HT-29 (cell line): ENCODE results near the gene CALCB. TPM values are rescaled to one million over a fixed set of nuclear protein-coding genes. Genes with fewer than 3 reads are reported as not detected.
"Not testable (repeated sequence)": the region's sequence is repeated elsewhere in the genome, so short reads cannot be mapped to it uniquely, and the experiment has no call there.

ENCODE experiments used
- DNase-seq: peaks from one replicate; pipeline ENCODE4 v3.0.0-alpha.2; 2015; ENCODE audit warnings: low spot score
- total RNA-seq: library from RNA; depleted of rRNA; stranded (reverse); fragments of >200 nt; shearing (Covaris generic); gene quantifications from 2 replicates; pipeline ENCODE4 v1.2.3, GENCODE V29; 2014; rRNA removed

CALCB gene
- total RNA-seq, result not detected in 2 replicates

- no peak for DNase-seq
Observed at GRCh38 chr11:15073361-15074205, at the start of gene CALCB. Gene CALCB (plus strand): TSS chr11:15073593. CDS start chr11:15074719, 1,126 bp downstream.

DNA sequence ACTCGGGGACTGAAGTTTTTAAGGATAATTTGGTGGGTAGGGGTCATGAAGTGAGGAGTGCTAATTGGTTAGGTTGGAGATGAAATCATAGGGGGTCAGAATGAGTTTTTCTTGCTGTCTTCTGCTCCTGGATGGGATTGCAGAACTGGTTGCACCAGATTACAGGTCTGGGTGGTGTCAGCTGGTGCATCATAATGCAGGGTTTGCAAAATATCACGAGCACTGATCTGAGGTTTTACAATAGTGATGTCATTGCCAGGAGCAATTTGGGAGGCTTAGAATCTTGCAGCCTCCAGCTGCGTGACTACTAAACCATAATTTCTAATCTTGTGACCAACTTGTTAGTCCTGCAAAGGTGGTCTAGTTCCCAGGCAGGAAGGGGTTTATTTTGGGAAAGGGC is 46.4 kb upstream of the CALCB start:
- DNase-seq, result no peak

GRCh38 chr11:15027956-15028355 is 45.4 kb upstream of the CALCB start:
- no peak for DNase-seq

GRCh38 chr11:15028379-15028778 is 45.0 kb upstream of the CALCB start:
- DNase-seq, result no peak

DNA sequence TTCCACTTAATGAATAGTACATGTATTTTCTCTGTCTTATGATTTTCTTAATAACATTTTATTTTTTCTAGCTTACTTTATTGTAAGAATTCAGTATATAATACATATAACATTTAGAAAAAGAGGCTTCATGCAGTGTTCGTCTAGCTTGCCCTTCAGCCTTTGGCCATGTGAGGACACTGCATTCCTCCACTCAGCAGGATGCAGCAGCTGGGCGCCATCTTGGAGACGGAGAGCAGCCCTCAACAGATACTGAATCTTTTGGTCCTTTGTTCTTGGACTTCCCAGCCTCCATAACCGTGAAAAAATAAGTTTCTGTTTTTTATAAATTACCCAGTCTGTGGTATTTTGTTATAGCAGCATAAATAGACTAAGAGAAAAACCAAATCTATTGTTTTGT is 41.4 kb upstream of the CALCB start:
- DNase-seq, result not testable (repeated sequence)

DNA sequence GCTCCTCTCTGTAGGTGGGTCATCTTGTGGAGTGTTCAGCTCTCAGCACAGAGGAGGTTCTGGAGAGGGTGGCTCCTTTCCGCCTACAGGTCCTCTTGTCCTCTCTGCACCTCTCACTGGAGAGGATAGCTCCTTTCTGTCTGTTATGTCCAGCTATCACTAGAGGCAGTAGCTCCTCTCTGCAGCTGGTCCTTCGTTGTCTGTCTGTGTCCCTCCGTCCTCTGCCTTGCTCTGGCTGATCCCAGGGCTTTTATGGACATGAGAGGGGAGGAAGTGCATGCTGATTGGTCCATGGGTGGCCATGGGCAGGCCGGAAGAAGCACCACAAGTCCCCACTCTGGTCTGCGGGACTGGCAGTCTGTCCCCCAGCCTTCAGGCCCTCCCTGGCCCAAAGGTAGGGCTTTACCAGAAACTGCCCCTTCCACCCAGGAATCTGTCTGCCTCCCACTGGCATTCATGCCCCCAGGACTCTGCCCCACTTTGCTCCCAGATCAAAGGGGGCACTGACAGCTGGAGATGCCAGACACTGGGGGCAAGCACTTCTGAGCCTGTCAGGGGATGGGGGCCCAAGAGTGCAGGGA is 38.6 kb upstream of the CALCB start:
- no peak for DNase-seq

DNA sequence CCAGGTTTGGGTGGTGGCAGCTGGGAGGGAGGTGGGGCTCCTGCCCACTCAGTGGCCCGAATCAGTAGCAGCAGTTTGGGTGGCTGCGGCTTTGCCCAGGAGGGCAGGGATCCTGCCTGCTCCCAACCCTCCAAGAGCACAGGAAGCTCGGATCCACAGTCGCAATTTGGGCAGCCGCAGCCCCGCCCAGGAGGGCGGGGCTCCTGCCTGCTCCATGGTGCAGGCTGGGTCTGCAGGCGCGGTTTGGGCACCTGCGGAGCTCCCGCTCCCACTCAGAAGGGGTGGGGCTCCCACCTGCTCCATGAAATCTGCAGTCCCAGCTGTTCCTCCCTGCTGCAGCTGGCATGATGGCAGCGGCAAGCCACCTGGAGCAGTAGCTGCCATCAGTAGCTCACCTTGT is 38.1 kb upstream of the CALCB start:
- no peak for DNase-seq

- DNase-seq, result peak; percentile 45
Observed at GRCh38 chr11:15038963-15039362, 34.4 kb upstream of the CALCB start.

- DNase-seq, result no peak
Observed at GRCh38 chr11:15045209-15045608, 28.2 kb upstream of the CALCB start.

- DNase-seq, result no peak
Observed at GRCh38 chr11:15045891-15046290, 27.5 kb upstream of the CALCB start.

DNA sequence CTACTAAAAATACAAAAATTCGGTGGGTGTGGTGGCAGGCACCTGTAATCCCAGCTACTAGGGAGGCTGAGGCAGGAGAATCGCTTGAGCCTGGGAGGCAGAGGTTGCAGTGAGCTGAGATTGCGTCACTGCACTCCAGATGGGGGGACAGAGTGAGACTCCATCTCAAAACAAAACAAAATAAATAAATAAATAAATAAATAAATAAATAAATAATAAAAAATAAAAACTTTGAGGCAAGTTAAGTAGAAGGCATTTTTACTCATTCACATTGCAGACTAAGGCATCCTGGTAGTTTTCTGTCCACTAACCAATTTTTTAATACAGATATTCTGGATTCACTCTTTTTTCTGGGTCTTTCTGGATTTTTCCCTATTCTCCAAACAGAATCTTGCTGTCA is 26.7 kb upstream of the CALCB start:
- DNase-seq, result not testable (repeated sequence)

DNA sequence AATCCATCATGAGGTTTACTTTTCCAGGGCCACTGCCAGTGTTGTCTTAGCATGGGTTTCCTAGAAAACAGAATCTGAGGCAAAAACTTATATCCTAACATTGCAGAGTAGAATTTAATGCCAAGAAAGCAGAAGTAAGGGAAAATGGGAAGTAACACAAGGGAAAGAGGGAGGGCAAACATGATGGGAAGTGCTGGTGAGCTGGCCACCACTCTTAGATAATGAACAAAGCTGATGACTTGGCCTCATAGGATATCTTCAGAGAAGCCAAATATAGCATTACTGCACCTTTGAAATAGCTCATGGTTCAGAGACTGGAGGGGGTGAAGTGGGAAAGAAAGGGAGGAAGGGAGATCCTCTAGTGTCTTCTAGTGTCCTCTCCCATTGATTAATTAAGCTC is 24.8 kb upstream of the CALCB start:
- no peak for DNase-seq

- no peak for DNase-seq
Observed at GRCh38 chr11:15053191-15053685, 20.2 kb upstream of the CALCB start.

- no peak for DNase-seq
Observed at GRCh38 chr11:15055620-15056356, 17.6 kb upstream of the CALCB start.

- no peak for DNase-seq
Observed at GRCh38 chr11:15057329-15057728, 16.1 kb upstream of the CALCB start.

DNA sequence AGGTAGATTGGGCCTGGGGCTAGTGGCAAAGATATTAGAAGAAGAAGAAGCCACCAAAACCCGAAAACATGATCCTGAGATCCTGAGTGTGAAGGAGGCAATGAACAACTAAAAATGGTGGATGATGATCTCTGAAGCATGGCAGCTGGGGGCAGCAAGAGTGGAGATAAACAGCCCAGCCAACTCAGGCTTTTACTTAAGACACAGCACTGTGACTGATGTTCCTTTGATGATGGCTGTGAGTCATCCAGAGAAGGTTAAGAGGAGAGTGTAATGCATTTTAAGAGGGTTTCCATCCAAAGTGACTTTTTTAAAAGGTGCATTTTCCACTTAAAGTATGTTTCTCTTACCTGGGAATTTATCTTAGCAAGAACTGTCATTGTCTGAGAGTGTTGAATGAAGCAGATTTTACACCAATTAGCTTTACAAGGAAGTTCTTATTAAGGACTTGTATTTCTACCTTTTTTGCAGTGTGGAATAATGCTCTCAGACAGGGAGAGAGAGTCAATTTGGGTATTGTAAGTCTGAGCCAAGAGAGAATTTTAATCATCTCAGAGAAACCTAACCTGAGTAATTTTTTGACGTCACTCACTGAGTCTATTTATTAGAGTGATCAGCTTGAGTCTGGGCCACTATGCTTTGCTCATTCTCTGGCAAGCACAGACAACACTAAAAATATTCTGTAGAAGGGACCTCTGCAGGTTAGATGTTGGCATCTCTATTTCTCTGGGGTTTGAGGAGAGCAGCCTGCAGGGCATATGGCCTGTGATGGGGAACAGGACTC is 14.1 kb upstream of the CALCB start:
- no peak for DNase-seq

DNA sequence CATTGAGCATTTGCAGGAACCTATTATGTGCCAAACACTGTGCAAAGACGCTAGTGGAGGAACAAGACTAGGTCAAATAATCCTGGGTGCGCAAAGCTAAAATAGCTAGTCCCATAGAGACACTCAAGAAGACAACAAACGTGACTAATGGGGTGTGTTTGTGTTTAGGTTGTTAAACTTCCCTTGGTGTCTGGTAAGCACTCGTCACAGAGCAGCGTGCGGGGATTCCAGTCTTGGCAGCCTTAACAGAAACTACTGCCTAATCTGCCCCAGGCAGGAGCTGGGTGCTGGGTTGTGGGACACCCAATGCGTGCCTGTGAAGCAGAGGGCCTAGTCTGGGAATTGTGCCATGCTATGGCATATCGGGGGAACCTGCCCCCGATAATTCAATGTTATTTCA is 10.8 kb upstream of the CALCB start:
- DNase-seq, result no peak

DNA sequence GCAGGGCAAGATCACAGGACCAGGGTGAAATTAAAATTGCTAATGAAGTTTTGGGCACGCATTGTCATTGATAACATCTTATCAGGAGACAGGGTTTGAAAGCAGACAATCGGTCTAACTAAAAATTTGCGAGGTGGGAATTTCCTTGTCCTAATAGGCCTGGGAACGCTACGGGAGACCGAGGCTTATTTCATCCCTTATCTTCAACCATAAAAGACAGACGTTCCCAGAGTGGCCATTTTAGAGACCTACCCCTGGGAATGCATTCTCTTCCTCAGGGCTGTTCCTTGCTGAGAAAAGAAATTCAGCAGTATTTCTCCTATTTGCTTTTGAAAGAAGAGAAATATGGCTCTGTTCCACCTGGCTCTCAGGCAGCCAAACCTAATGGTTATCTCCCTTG is 3.6 kb upstream of the CALCB start:
- not testable (repeated sequence) for DNase-seq

DNA sequence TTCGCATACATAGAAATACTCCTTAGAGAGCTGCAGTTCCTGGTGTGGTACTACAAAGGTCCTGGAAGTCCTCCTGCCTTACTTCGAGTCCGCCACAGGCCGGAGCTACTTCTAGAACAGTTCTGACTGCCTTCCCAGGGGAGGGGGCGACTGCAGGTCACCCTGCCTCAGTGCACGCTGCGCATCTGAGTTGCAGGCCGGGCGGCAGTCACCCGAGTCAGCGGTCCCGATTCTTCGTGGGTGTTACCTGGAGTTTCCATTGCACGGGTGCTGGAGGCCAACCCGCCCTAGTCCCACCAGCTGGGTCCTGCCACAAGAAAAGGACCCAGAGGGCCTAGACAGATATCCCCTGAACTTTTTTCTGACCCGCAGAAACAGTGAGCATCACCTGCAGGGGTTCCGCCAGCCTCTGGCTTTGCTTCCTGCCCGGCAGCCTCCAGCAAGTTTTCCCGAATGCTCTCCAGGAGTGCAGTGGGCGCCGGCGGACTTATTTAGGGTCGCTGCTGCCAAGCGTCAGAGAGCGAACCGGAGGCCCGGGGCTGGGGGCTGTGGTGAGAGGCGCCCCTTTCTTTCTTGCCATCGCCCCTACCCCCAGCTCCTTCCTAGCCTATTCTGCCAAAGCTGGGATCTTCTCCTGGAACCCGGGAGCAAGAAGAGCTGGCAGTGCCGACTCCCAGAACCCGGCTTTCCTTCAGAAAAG is 1.7 kb upstream of the CALCB start:
- no peak for DNase-seq

DNA sequence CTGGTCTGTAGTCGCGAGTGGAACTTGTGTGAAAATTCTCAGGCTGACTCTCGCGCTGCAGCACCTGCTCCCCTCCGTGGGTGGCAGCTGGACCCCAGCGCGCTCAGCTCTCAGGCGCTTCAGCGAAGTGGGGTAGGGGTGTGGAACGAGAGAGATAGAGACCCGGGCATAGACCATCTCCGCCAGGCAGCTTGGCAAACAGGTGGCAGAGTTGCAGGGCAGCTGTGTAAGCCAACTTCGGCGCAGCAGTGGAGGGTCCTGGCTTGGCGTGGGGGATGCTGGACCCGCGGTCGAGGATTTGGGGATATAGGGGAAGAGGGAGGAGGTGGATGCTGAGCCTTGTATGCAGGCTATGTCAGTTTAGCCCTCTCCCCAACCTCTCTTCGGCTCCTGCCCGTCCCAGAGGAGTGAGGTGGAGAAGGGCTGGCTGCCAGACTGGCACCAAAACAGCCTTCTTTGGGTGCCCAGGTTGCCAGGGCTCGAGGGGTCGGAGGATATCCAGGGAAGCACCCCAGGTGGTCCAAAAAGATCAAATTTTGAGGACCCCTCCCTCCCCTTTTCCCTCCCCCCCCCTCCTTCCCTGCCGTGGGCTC is 746 bp upstream of the CALCB start:
- DNase-seq, result no peak
